HUES48 (cell line): ENCODE measurements around the gene RARB.

Experiments used
- H3K27ac ChIP-seq: one replicate; pipeline ENCODE4 v1.7.0; 2013; ENCODE audit warnings: low read depth, low read length, inconsistent platforms
- H3K27me3 ChIP-seq: 2 replicates; pipeline ENCODE4 v1.6.1; 2013; ENCODE audit warnings: mild to moderate bottlenecking, low read length; ENCODE audit not compliant: control insufficient read depth, insufficient read depth
- H3K36me3 ChIP-seq: 2 replicates; pipeline ENCODE4 v1.6.1; 2013; ENCODE audit warnings: low read length; ENCODE audit not compliant: control insufficient read depth, insufficient read depth
- H3K4me1 ChIP-seq: 2 replicates; pipeline ENCODE4 v1.6.1; 2013; ENCODE audit warnings: mild to moderate bottlenecking, low read length; ENCODE audit not compliant: control insufficient read depth, insufficient read depth
- H3K4me3 ChIP-seq: 2 replicates; pipeline ENCODE4 v1.5.1; 2013; ENCODE audit warnings: mild to moderate bottlenecking, low read depth, low read length
- H3K9ac ChIP-seq: 2 replicates; pipeline ENCODE4 v1.6.1; 2013; ENCODE audit warnings: mild to moderate bottlenecking, low read depth, low read length, moderate library complexity
- H3K9me3 ChIP-seq: 2 replicates; pipeline ENCODE4 v1.6.1; 2013; ENCODE audit warnings: low read length; ENCODE audit not compliant: control insufficient read depth, insufficient read depth

Gene RARB

DNA sequence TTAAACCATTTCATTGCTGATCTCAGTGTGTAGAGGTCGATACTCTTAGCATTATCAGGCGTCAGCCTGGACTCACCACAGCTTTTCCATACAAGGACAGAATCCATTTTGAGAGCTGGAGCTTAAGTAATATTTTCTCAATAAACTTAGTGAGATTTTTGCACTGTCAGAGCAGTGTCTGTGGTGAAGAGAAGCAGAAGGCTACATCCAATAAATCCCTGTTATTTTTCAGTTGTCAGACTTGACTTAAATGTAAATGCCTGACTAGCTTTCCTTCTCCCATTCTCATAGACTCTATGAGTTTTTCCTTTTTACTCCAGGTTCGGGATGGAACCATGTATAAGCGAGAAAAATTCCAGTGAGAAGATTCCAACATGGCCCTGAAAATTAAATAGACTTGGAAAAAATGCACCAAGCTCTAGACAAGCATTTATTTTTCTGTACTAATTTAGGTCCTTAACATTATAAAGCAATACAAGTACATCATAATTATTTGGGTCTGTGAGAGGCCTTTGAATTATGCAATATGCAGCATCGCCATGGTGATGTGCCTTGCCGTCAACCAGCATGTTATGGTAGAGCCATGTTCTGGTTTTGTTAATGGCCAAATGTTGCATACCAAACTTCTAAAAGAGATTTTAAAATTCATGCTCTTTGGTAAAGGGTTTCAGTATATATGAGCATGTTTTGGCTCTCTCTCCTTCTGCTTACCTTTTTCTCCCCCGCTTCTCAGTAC is 62.0 kb downstream of the RARB start:
- Histone ChIP-seq H3K4me3 (no peak overlapping the region), H3K36me3 (no peaks in the 10 kb centered on the region), H3K4me1 (no peaks in the 10 kb centered on the region), H3K27ac (no peak overlapping the region), H3K9ac (no peak overlapping the region), H3K27me3 (no peaks in the 10 kb centered on the region), H3K9me3 (peaks cover 4% of the 10 kb centered on the region; the same call in 1 of the 2 replicates)

DNA sequence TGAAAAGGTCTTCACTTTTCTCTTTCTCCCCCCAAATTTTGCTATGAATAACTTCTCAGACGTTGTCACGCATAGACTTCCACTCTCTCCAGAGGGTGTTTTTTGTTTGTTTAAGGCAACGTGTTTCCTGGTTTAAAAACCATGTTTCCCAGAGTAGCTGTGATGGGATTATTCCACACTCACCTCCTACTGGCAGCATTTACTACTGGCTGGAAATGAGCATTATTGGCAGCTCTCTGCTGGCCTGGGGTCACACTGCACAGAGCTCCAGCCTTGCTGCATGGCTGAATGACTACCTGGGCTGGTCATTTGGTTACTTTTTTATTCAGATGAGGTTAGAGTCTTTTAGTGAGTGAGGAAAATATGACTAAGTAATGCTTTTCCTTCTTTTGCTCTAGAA is 65.2 kb downstream of the RARB start:
- no peaks in the 10 kb centered on the region for H3K36me3 ChIP-seq
- H3K27ac ChIP-seq: no peak overlapping the region
- H3K9me3 ChIP-seq: peaks cover 4% of the 10 kb centered on the region; the same call in 1 of the 2 replicates
- no peaks in the 10 kb centered on the region for H3K4me1 ChIP-seq
- no peak overlapping the region for H3K4me3 ChIP-seq
- H3K9ac ChIP-seq: no peak overlapping the region
- H3K27me3 ChIP-seq: no peaks in the 10 kb centered on the region

DNA sequence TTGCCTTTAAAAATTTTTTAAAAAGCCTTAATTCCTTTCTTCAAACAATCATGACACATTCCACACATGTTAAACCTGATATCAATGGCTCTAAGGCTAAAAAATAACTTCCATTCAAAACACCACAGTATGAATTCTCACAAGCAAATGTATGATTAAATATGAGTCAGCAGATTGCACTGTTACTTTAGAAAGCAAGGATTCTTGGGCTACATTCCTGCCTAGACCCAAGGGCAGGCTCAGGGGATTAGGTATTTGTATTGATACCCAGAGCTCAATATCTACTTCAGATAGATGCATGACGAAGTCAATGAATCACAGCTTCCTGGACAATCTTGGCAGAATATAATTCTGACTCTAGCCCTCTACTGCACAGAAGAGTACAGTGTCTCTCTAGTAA is 65.7 kb downstream of the RARB start:
- Histone ChIP-seq H3K9me3 (peaks cover 4% of the 10 kb centered on the region; the same call in 1 of the 2 replicates), H3K27ac (no peak overlapping the region), H3K9ac (no peak overlapping the region), H3K4me3 (no peak overlapping the region), H3K36me3 (no peaks in the 10 kb centered on the region), H3K4me1 (no peaks in the 10 kb centered on the region), H3K27me3 (no peaks in the 10 kb centered on the region)

DNA sequence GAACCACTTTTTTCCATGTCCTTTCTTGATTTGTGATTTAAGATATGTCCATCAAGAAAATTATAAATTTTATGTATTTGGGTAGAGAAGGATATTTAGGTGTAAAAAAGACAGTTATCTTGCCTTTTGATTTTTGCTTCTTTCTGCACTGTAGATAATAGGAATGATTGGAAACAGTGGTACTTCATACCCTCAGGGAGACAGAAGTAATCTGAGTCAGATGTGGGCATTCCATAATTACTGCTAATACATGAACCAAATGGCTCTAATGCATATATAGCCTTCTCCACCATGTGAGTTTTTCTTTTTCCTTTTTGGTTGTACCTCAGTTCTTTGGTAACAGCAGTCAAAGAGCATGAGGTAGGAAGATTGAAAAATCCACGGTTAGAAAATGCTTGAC is 67.2 kb downstream of the RARB start:
- no peak overlapping the region for H3K27ac ChIP-seq

DNA sequence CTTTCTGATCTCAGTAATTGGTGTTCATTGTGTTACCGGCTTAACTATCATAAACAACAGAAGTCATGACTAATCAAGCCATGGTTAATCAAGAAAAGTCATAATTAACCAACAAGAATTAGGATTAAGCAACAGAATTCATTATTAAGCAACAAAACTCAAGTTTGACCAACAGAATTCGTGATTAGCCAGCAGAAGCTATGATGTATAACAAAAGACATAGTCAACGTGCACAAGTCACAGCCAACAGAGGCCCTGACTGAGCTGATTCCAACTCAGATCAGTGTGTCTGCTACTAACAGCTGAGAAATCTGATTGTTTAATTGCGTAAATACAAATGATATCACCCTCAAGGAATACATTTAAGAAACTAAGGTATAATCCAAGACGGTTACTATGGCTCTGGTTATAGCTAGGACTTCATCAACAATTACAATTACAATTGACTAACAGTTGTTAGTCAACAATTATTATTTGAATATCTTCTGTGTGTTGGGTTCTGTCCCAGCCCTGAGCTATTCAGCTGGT is 67.7 kb downstream of the RARB start:
- Histone ChIP-seq H3K9me3 (peaks cover 4% of the 10 kb centered on the region; the same call in 1 of the 2 replicates), H3K27ac (no peak overlapping the region), H3K4me3 (no peak overlapping the region), H3K9ac (no peak overlapping the region), H3K36me3 (no peaks in the 10 kb centered on the region), H3K4me1 (peaks cover 4% of the 10 kb centered on the region; the same call in 1 of the 2 replicates), H3K27me3 (no peaks in the 10 kb centered on the region)

More for the DNA sequence above, 67.2 kb downstream of the RARB start:
- Histone ChIP-seq H3K9me3 (peaks cover 4% of the 10 kb centered on the region; the same call in 1 of the 2 replicates), H3K9ac (no peak overlapping the region), H3K4me1 (peaks cover 4% of the 10 kb centered on the region; the same call in 1 of the 2 replicates), H3K27me3 (no peaks in the 10 kb centered on the region), H3K36me3 (no peaks in the 10 kb centered on the region), H3K4me3 (no peak overlapping the region)

DNA sequence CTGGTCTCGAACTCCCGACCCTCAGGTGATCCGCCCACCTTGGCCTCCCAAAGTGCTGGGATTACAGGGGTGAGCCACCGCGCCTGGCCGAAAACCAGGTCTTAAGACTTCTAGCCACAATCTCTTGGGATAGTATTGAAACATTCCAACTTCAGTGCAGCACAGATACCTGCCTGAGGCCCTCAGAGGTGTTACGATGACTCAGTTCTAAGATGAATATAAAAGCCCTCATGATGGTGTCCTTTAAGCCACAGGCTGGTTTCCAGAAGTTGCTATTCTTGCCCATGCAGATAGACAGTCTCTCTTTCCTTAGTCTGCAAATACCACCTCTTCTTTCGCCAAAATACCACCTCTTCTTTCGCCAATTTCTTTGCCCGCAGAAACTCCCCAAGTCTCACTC is 69.0 kb downstream of the RARB start:
- H3K9me3 ChIP-seq: peaks cover 4% of the 10 kb centered on the region; the same call in 1 of the 2 replicates
- no peaks in the 10 kb centered on the region for H3K36me3 ChIP-seq
- peaks cover 4% of the 10 kb centered on the region; the same call in 1 of the 2 replicates for H3K4me1 ChIP-seq
- no peak overlapping the region for H3K4me3 ChIP-seq
- H3K27me3 ChIP-seq: no peaks in the 10 kb centered on the region
- H3K27ac ChIP-seq: no peak overlapping the region
- no peak overlapping the region for H3K9ac ChIP-seq

DNA sequence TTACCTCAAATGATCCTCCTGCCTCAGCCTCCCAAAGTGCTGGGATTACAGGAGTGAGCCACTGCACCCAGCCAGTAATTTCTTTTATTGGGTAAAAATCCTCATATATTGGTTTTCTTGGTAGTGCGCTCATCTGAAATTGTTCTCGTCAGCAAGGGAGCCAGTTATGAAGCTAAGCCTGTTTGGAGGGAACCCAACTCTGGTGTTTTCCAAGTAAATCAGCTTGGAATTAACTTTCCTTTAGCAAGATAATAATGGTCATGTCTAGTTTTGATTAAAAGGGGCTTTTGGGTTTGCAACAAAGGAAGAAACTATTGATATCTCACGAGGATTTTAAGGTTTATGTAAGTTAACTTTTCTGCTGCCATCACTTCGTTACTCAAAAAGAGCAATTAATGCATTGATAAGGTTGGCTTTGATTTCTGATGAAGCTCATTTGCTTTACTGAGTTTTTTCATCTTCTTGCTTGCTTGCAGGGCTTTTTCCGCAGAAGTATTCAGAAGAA is 72.7 kb downstream of the RARB start:
- no peaks in the 10 kb centered on the region for H3K9me3 ChIP-seq
- H3K9ac ChIP-seq: no peak overlapping the region
- H3K36me3 ChIP-seq: no peaks in the 10 kb centered on the region
- H3K27me3 ChIP-seq: no peaks in the 10 kb centered on the region
- peaks cover 4% of the 10 kb centered on the region; the same call in 1 of the 2 replicates for H3K4me1 ChIP-seq
- H3K27ac ChIP-seq: no peak overlapping the region
- no peak overlapping the region for H3K4me3 ChIP-seq

DNA sequence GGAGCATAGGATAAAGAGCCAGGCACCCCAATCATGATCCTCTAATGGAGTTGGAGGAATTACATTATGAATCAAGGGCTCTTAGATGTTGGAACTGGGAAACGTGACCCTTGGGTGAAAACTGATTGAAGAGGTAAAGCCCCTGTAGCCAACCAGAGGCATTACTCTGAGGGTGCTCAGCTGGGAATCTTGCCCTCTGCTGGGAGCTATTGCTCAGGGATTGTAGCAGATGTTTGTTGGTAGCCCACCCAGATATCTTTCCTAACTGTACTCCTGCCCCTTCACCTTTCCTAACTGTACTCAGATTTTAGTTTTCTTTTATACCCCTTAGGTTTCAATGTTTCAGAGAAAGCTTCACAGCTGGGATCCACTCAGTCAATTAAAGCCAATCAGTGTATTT is 74.2 kb downstream of the RARB start:
- Histone ChIP-seq H3K4me3 (no peak overlapping the region), H3K4me1 (peaks cover 4% of the 10 kb centered on the region; the same call in 1 of the 2 replicates), H3K36me3 (no peaks in the 10 kb centered on the region), H3K9me3 (no peaks in the 10 kb centered on the region), H3K27ac (no peak overlapping the region), H3K27me3 (no peaks in the 10 kb centered on the region), H3K9ac (no peak overlapping the region)

DNA sequence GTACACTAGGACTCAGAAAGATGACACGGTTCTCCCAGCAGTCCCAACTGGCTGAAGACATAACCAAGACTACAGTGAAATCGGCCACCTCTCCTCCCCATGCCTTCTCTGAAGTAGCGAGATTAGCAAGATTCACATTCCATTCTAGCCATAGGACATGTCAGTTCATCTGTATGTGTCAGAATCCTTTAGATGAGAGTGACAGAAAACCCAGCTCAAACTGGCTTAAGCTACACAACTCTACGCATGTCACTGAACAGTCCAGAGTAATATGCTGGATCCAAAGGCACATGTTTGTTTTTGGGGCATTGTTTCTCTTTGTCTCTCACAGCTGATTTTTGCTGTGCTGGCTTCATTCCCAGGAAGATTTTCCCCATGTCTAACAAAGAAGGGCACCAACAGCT is 75.8 kb downstream of the RARB start:
- H3K9ac ChIP-seq: no peak overlapping the region
- no peaks in the 10 kb centered on the region for H3K36me3 ChIP-seq
- H3K4me3 ChIP-seq: no peak overlapping the region
- no peaks in the 10 kb centered on the region for H3K27me3 ChIP-seq
- no peak overlapping the region for H3K27ac ChIP-seq
- H3K9me3 ChIP-seq: no peaks in the 10 kb centered on the region
- H3K4me1 ChIP-seq: peaks cover 4% of the 10 kb centered on the region; the same call in 1 of the 2 replicates

DNA sequence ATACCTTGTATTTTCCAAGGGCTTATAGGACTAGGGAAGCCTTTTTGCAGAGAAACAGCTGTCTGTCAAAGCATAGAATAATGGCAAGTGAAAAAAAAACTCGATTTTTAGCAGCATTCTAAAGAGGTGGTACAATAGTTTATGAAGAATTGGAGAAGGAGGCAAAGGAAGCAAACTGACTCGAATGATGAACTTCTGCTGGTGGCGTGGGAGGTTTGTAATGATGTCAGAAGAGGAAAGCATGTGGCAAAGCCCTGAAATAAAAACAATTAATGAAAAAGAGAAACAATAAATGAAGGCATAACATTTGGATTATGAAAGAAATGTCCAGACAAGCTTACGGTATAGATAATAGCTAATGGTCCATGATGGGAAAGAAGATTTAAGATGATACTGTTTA is 77.5 kb downstream of the RARB start:
- no peak overlapping the region for H3K4me3 ChIP-seq
- H3K27me3 ChIP-seq: no peaks in the 10 kb centered on the region
- H3K36me3 ChIP-seq: no peaks in the 10 kb centered on the region
- no peaks in the 10 kb centered on the region for H3K9me3 ChIP-seq
- H3K9ac ChIP-seq: no peak overlapping the region
- no peak overlapping the region for H3K27ac ChIP-seq
- no peaks in the 10 kb centered on the region for H3K4me1 ChIP-seq

DNA sequence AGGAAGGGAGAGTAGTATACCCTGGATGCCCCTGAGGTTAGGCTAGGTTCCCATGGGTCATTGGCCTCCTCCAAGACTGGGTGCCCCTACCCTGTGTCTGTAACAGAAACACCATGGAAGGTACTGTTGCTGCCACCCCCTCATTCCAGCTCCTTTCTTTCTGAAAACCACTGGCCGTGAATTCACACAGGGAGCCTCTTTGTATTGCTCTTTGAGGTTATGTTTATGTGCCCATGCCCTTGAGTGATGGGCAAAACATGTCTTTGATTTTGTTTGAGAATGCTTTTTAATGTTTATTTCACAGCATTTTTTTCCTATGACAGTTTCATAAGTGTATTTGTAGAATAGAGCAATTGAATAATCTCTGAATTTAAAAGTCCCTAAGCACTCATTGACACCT is 79.7 kb downstream of the RARB start:
- Histone ChIP-seq H3K27me3 (no peaks in the 10 kb centered on the region), H3K36me3 (no peaks in the 10 kb centered on the region), H3K4me1 (no peaks in the 10 kb centered on the region), H3K27ac (no peak overlapping the region), H3K4me3 (no peak overlapping the region), H3K9ac (no peak overlapping the region), H3K9me3 (no peaks in the 10 kb centered on the region)
